HepG2 (cell line): ENCODE results near the gene ADCY9. TPM values are rescaled to one million over a fixed set of nuclear protein-coding genes. Genes with fewer than 3 reads are reported as not detected.

ENCODE experiments used
- ATAC-seq: fragments of 200-7000 bp; cut with Tn5 transposase; 3 replicates; pipeline ENCODE4 v1.9.1; 2020; ENCODE audit warnings: mild to moderate bottlenecking, moderate library complexity
- BruUV-seq: library from RNA; stranded (reverse); fragments of 400-500 nt; replicated peaks from 2 replicates; lab custom pipeline; 2021; lab: Mats Ljungman, UMichigan
- CTCF ChIA-PET: fragments of 300-600 bp; formaldehyde crosslinking; extraction: SDS; loops from one replicate; lab custom pipeline; 2021; ENCODE audit warnings: low total read pairs, inconsistent platforms, low intra/inter-chr PET ratio; lab: Yijun Ruan, JAX
- POLR2A ChIA-PET: fragments of 350-600 bp; sonication (Branson Sonifier 250); formaldehyde crosslinking; loops from one replicate; lab custom pipeline; 2020; ENCODE audit warnings: antibody characterized with exemption, inconsistent platforms; lab: Yijun Ruan, JAX
- DNase-seq: peaks from one replicate; pipeline ENCODE4 v3.0.0-alpha.2; 2015; ENCODE audit warnings: low spot score
- FAIRE-seq: peaks from 3 replicates; lab custom pipeline; 2011; peaks lifted over from hg19 to GRCh38; lab: Jason Lieb, UNC
- H2AFZ ChIP-seq: one replicate; pipeline ENCODE4 v1.6.1; 2011; ENCODE audit warnings: low read length, inconsistent platforms
- H3K27ac ChIP-seq: fragments of 300-600 bp; 3 replicates; pipeline ENCODE4 v1.8.0; 2011; ENCODE audit warnings: mixed run types, mild to moderate bottlenecking, mixed read lengths, low read length, inconsistent platforms; ENCODE audit not compliant: insufficient read depth; ENCODE audit errors: extremely low read length
- H3K27me3 ChIP-seq, 2 experiments: fragments of 200-600 bp in 1 of 2; 2 replicates in 1 of 2; 3 replicates in 1 of 2; pipeline versions ENCODE4 v1.6.0 to v1.8.0; 2011; ENCODE audit warnings: low read length in 2 of 2, mild to moderate bottlenecking in 2 of 2, moderate library complexity in 2 of 2, inconsistent platforms in 1 of 2; ENCODE audit not compliant: insufficient read depth in 2 of 2, control insufficient read depth in 1 of 2
- H3K36me3 ChIP-seq, 2 experiments: fragments of 200-600 bp in 1 of 2; replicated peaks in 1 of 2; 2 replicates in 1 of 2; 3 replicates in 1 of 2; pipeline versions ENCODE4 v1.5.1 to v1.8.0; 2011; ENCODE audit warnings: low read length in 2 of 2, inconsistent platforms in 1 of 2; ENCODE audit not compliant: insufficient read depth in 2 of 2, control insufficient read depth in 1 of 2
- H3K4me1 ChIP-seq: 2 replicates; pipeline ENCODE4 v1.5.1; 2012; ENCODE audit warnings: low read length, inconsistent platforms; ENCODE audit not compliant: insufficient read depth
- H3K4me2 ChIP-seq: 2 replicates; pipeline ENCODE4 v1.6.0; 2011; ENCODE audit warnings: low read depth, low read length, inconsistent platforms
- H3K4me3 ChIP-seq, 3 experiments: fragments of 200-600 bp in 1 of 3; sonication (generic), shearing (Covaris generic) in 1 of 3; replicated peaks in 1 of 3; 2 replicates each; pipeline ENCODE4 v1.5.1; 2011 to 2016; ENCODE audit warnings: low read length in 3 of 3, inconsistent platforms in 2 of 3, low read depth in 2 of 3, mild to moderate bottlenecking in 2 of 3, control low read depth in 1 of 3, mixed read lengths in 1 of 3; ENCODE audit not compliant: insufficient read depth in 1 of 3
- H3K79me2 ChIP-seq: one replicate; pipeline ENCODE4 v1.6.1; 2011; ENCODE audit warnings: low read length, inconsistent platforms; ENCODE audit not compliant: insufficient read depth
- H3K9ac ChIP-seq: 2 replicates; pipeline ENCODE4 v1.6.0; 2011; ENCODE audit warnings: mild to moderate bottlenecking, low read depth, low read length, inconsistent platforms; ENCODE audit not compliant: insufficient read depth
- H3K9me3 ChIP-seq: 2 replicates; pipeline ENCODE4 v1.5.1; 2012; ENCODE audit warnings: mild to moderate bottlenecking, low read length
- H4K20me1 ChIP-seq: 2 replicates; pipeline ENCODE4 v1.6.0; 2011; ENCODE audit warnings: inconsistent platforms, mild to moderate bottlenecking, low read length, moderate library complexity; ENCODE audit not compliant: insufficient read depth
- FIP1L1 ChIP-seq: fragments of 200-400 bp; formaldehyde crosslinking; IDR thresholded peaks from 2 replicates; pipeline ENCODE4 v1.6.1; 2018; ENCODE audit warnings: low read depth, mild to moderate bottlenecking, low read length, moderate library complexity, borderline replicate concordance; ENCODE audit not compliant: insufficient read depth
- KAT8 ChIP-seq: IDR thresholded peaks from 2 replicates; pipeline ENCODE4 v1.6.1; 2016; ENCODE audit warnings: missing genetic modification reagents, missing compliant biosample characterization
- MEF2D ChIP-seq: sonication (generic); formaldehyde crosslinking; IDR thresholded peaks from 2 replicates; pipeline ENCODE4 v1.5.1; 2020; ENCODE audit warnings: mild to moderate bottlenecking, missing genetic modification reagents
- MYNN ChIP-seq: sonication (generic); formaldehyde crosslinking; IDR thresholded peaks from 2 replicates; pipeline ENCODE4 v1.4.0; 2020; ENCODE audit warnings: mild to moderate bottlenecking, low read depth, missing genetic modification reagents
- NR3C1 ChIP-seq: sonication (generic); formaldehyde crosslinking; IDR thresholded peaks from 2 replicates; pipeline ENCODE4 v1.4.0; 2020; ENCODE audit warnings: missing genetic modification reagents
- ZFYVE20 ChIP-seq: sonication (generic); formaldehyde crosslinking; IDR thresholded peaks from 2 replicates; pipeline ENCODE4 v1.8.0; 2023; ENCODE audit warnings: low read depth, mild to moderate bottlenecking, moderate library complexity, missing genetic modification reagents, borderline replicate concordance
- ZNF496 ChIP-seq: sonication (generic); formaldehyde crosslinking; IDR thresholded peaks from 2 replicates; pipeline ENCODE4 v1.8.1; 2023; ENCODE audit warnings: mild to moderate bottlenecking, moderate library complexity, missing genetic modification reagents; ENCODE audit not compliant: insufficient replicate concordance
- ZNF556 ChIP-seq: sonication (generic); formaldehyde crosslinking; IDR thresholded peaks from 2 replicates; pipeline ENCODE4 v1.4.0; 2020; ENCODE audit warnings: mild to moderate bottlenecking, missing genetic modification reagents, borderline replicate concordance
- ZNF572 ChIP-seq: sonication (generic); formaldehyde crosslinking; IDR thresholded peaks from 2 replicates; pipeline ENCODE4 v1.5.1; 2020; ENCODE audit warnings: mild to moderate bottlenecking, missing genetic modification reagents
- WGBS: methylation state at CpG from one replicate; pipeline ENCODE4 v1.1.6; 2017; ENCODE audit warnings: low lambda C conversion rate; 5-methylcytosine and 5-hydroxymethylcytosine counted together
- in situ Hi-C: cut with HindIII; loops from 2 replicates; pipeline ENCODE4 v1.10.0; 2017; ENCODE audit warnings: low pct_unique_long_range_greater_than_20kb; ENCODE audit not compliant: extremely low pct_ligation_motif_present
- intact Hi-C: fragments of 100-400 bp; cut with micrococcal nuclease; formaldehyde crosslinking; loops from one replicate; pipeline ENCODE4 v1.10.0; 2022; ENCODE audit not compliant: unreplicated experiment
- polyA plus RNA-seq, 8 experiments: library from polyadenylated mRNA; depleted of rRNA in 3 of 8; stranded (reverse) in 7 of 8; unstranded in 1 of 8; fragments of >200 nt; fragmentation: Illumina TruSeq in 4 of 8; extraction: Trizol in 4 of 8; gene quantifications; 2 replicates each; pipeline versions ENCODE4 v1.2.1 to v1.2.3, GENCODE V29; 2011 to 2016; ENCODE audit warnings: low read depth in 4 of 8, missing spikeins in 1 of 8, mixed read lengths in 1 of 8; ENCODE audit not compliant: insufficient read depth in 1 of 8
- total RNA-seq, 5 experiments: library from RNA; depleted of rRNA; stranded (reverse); fragments of >200 nt; fragmentation: Illumina TruSeq; extraction: Trizol; gene quantifications; 2 replicates each; pipeline ENCODE4 v1.2.3, GENCODE V29; 2016; ENCODE audit warnings: low read depth in 1 of 5
- TF ChIP-seq, protein P1 (sequence below): sonication (generic); formaldehyde crosslinking; IDR thresholded peaks from 2 replicates; pipeline ENCODE4 v1.4.0; 2020; ENCODE audit warnings: mild to moderate bottlenecking, missing genetic modification reagents
- TF ChIP-seq, protein P2 (sequence below): IDR thresholded peaks from 2 replicates; pipeline ENCODE4 v1.6.1; 2012; ENCODE audit warnings: low read depth, low read length, improper control_type of control experiment
- TF ChIP-seq, protein P3 (sequence below): sonication (generic); formaldehyde crosslinking; IDR thresholded peaks from 2 replicates; pipeline ENCODE4 v1.5.0; 2020; ENCODE audit warnings: mild to moderate bottlenecking, missing genetic modification reagents
- TF ChIP-seq, protein P4 (sequence below): sonication (generic); formaldehyde crosslinking; IDR thresholded peaks from 2 replicates; pipeline ENCODE4 v1.4.0; 2020; ENCODE audit warnings: missing genetic modification reagents

The ADCY9 gene
- total and polyA plus RNA-seq, 2 of the 13 experiments (the other 11 are each of a cell fraction or from before 2014, with no cell fraction given), result 11.2 to 13.9 TPM

DNA sequence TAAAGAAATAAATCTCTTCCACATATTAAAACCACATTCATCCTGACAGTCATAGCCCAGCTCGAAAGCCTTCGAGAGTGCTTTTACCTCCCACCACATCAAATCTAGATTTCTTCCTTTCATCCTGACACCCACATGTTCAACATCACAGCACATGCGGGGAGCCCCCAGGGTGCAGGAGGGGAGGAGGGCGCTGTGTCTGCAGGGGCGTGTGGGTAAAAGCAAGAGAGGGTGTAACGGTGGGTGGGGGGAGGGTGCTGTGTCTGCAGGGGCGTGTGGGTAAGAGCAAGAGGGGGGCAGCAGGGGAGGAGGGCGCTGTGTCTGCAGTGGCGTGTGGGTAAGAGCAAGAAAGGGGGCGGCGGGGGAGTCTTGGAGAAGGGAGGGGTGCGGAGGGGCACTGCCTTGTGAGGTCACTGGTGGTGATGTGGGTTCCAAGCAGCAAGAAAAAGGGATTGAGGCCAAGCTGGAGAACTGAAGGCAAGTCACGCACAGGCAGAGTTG, 34.7 kb downstream of the ADCY9 start (continued):
- TF ChIP-seq, protein P1, sequence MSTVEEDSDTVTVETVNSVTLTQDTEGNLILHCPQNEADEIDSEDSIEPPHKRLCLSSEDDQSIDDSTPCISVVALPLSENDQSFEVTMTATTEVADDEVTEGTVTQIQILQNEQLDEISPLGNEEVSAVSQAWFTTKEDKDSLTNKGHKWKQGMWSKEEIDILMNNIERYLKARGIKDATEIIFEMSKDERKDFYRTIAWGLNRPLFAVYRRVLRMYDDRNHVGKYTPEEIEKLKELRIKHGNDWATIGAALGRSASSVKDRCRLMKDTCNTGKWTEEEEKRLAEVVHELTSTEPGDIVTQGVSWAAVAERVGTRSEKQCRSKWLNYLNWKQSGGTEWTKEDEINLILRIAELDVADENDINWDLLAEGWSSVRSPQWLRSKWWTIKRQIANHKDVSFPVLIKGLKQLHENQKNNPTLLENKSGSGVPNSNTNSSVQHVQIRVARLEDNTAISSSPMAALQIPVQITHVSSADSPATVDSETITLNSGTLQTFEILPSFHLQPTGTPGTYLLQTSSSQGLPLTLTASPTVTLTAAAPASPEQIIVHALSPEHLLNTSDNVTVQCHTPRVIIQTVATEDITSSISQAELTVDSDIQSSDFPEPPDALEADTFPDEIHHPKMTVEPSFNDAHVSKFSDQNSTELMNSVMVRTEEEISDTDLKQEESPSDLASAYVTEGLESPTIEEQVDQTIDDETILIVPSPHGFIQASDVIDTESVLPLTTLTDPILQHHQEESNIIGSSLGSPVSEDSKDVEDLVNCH (CRISPR knock-in tag), result no peak
- TF ChIP-seq MYNN, result no peak
- TF ChIP-seq KAT8 (CRISPR knock-in tag), result no peak
- no peak for TF ChIP-seq ZFYVE20 (CRISPR knock-in tag)

DNA sequence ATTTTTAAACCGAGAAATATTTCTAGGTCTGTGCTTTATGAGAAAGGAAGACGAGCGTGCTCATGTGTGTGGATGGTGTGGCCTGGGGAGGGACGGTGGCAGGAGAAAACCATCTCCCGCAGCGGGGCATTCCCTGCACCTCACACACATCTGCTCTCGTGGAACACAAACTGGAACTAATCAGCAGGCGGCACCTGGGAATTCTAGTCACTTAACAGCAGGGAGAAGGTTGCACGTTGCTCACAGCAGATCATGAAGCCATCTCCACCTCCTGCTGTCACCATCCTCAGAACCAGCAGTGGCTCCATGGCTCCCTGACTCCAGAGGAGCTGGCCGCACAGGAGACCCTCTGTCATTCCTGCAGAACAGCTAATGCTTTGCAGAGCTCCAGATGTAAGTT, 35.2 kb downstream of the ADCY9 start:
- H3K27ac ChIP-seq, result no peak overlapping the region
- no TSS peak for BruUV-seq
- H3K27me3 ChIP-seq, result no peaks in the 10 kb centered on the region
- CTCF ChIA-PET, result no interaction called here
- H3K36me3 ChIP-seq, result peaks cover 0 to 4% of the 10 kb centered on the region in 2 experiments; a peak in 2 of 5 replicates
- ATAC-seq, result no peak; the same call in 2 of the 3 replicates
- POLR2A ChIA-PET, result no interaction called here
- WGBS, result 95% methylated on average over 9 of the region's 10 CpGs
- intact Hi-C loops, result no loop called here
- peaks cover 37% of the 10 kb centered on the region for H3K79me2 ChIP-seq
- peaks cover 9% of the 10 kb centered on the region; the same call in 1 of the 2 replicates for H3K4me1 ChIP-seq
- DNase-seq, result no peak
- no peak overlapping the region for H3K4me3 ChIP-seq
- TF ChIP-seq, protein P2, sequence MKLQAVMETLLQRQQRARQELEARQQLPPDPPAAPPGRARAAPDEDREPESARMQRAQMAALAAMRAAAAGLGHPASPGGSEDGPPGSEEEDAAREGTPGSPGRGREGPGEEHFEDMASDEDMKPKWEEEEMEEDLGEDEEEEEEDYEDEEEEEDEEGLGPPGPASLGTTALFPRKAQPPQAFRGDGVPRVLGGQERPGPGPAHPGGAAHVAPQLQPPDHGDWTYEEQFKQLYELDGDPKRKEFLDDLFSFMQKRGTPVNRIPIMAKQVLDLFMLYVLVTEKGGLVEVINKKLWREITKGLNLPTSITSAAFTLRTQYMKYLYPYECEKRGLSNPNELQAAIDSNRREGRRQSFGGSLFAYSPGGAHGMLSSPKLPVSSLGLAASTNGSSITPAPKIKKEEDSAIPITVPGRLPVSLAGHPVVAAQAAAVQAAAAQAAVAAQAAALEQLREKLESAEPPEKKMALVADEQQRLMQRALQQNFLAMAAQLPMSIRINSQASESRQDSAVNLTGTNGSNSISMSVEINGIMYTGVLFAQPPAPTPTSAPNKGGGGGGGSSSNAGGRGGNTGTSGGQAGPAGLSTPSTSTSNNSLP, result no peak
- TF ChIP-seq, protein P3, sequence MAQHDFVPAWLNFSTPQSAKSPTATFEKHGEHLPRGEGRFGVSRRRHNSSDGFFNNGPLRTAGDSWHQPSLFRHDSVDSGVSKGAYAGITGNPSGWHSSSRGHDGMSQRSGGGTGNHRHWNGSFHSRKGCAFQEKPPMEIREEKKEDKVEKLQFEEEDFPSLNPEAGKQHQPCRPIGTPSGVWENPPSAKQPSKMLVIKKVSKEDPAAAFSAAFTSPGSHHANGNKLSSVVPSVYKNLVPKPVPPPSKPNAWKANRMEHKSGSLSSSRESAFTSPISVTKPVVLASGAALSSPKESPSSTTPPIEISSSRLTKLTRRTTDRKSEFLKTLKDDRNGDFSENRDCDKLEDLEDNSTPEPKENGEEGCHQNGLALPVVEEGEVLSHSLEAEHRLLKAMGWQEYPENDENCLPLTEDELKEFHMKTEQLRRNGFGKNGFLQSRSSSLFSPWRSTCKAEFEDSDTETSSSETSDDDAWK (CRISPR knock-in tag), result no peak
- TF ChIP-seq FIP1L1 (no peak), ZNF496 (CRISPR knock-in tag) (no peak), MEF2D (CRISPR knock-in tag) (no peak), ZNF556 (CRISPR knock-in tag) (no peak), NR3C1 (no peak), ZNF572 (CRISPR knock-in tag) (no peak)
- TF ChIP-seq, protein P4, sequence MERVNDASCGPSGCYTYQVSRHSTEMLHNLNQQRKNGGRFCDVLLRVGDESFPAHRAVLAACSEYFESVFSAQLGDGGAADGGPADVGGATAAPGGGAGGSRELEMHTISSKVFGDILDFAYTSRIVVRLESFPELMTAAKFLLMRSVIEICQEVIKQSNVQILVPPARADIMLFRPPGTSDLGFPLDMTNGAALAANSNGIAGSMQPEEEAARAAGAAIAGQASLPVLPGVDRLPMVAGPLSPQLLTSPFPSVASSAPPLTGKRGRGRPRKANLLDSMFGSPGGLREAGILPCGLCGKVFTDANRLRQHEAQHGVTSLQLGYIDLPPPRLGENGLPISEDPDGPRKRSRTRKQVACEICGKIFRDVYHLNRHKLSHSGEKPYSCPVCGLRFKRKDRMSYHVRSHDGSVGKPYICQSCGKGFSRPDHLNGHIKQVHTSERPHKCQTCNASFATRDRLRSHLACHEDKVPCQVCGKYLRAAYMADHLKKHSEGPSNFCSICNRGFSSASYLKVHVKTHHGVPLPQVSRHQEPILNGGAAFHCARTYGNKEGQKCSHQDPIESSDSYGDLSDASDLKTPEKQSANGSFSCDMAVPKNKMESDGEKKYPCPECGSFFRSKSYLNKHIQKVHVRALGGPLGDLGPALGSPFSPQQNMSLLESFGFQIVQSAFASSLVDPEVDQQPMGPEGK (CRISPR knock-in tag), result no peak
- H3K4me2 ChIP-seq, result no peak overlapping the region
- in situ Hi-C loops, result no loop called here
- H2AFZ ChIP-seq, result no peak overlapping the region
- H4K20me1 ChIP-seq, result 0 out of 2 replicates have a peak, but pooled peaks cover 9% of the 10 kb centered on the region
- H3K9me3 ChIP-seq, result no peaks in the 10 kb centered on the region
- H3K9ac ChIP-seq, result no peak overlapping the region
- no peak for FAIRE-seq
